ENCODE results near the gene MRNIP. TPM values are rescaled to one million over a fixed set of nuclear protein-coding genes. Genes with fewer than 3 reads are reported as not detected.
A peak's percentile ranks its signal among the peaks of the same experiment; 100 is the strongest.

The MRNIP gene
- total RNA-seq, 1 donor from 2014 or later = 60.2 TPM

- Mint-ChIP-seq H3K4me1 (ENCODE audit: low read depth, unreplicated experiment) (no peaks in the 10 kb centered on the region), H3K27me3 (ENCODE audit: unreplicated experiment) (peaks cover 8% of the 10 kb centered on the region), H3K27ac (ENCODE audit: unreplicated experiment) (no peak overlapping the region), H3K9me3 (ENCODE audit: unreplicated experiment) (peaks cover 8% of the 10 kb centered on the region), H3K36me3 (ENCODE audit: unreplicated experiment) (peaks cover 9% of the 10 kb centered on the region), H3K4me3 (ENCODE audit: unreplicated experiment) (no peak overlapping the region)
- no peak for DNase-seq
- TF ChIP-seq CTCF (IDR thresholded peaks at IDR 0.05; ENCODE audit: partially characterized antibody, unreplicated experiment) = no peak
These were observed 60.4 kb downstream of the MRNIP start for GRCh38 chr5:179798144-179798770.

- H3K36me3 Mint-ChIP-seq (ENCODE audit: unreplicated experiment) = peaks cover 9% of the 10 kb centered on the region
- no peak overlapping the region for H3K27ac Mint-ChIP-seq (ENCODE audit: unreplicated experiment)
- no peak overlapping the region for H3K4me3 Mint-ChIP-seq (ENCODE audit: unreplicated experiment)
- peaks cover 10% of the 10 kb centered on the region for H3K9me3 Mint-ChIP-seq (ENCODE audit: unreplicated experiment)
- no peaks in the 10 kb centered on the region for H3K4me1 Mint-ChIP-seq (ENCODE audit: low read depth, unreplicated experiment)
- H3K27me3 Mint-ChIP-seq (ENCODE audit: unreplicated experiment) = peaks cover 10% of the 10 kb centered on the region
- TF ChIP-seq CTCF (IDR thresholded peaks at IDR 0.05; ENCODE audit: partially characterized antibody, unreplicated experiment) = no peak
- DNase-seq = no peak
These were observed 60.9 kb downstream of the MRNIP start for GRCh38 chr5:179797741-179798140.

- Mint-ChIP-seq H3K9me3 (ENCODE audit: unreplicated experiment) (peaks cover 10% of the 10 kb centered on the region), H3K36me3 (ENCODE audit: unreplicated experiment) (peaks cover 9% of the 10 kb centered on the region), H3K4me3 (ENCODE audit: unreplicated experiment) (peak overlapping the region; percentile 47), H3K27me3 (ENCODE audit: unreplicated experiment) (peaks cover 10% of the 10 kb centered on the region), H3K27ac (ENCODE audit: unreplicated experiment) (no peak overlapping the region), H3K4me1 (ENCODE audit: low read depth, unreplicated experiment) (no peaks in the 10 kb centered on the region)
- DNase-seq = no peak
- TF ChIP-seq CTCF (IDR thresholded peaks at IDR 0.05; ENCODE audit: partially characterized antibody, unreplicated experiment) = no peak
These were observed 61.6 kb downstream of the MRNIP start for GRCh38 chr5:179796877-179797608.

GRCh38 chr5:179795863-179796833 lies 62.5 kb downstream of the MRNIP start:
- H3K4me1 Mint-ChIP-seq (ENCODE audit: low read depth, unreplicated experiment) = no peaks in the 10 kb centered on the region
- peak; percentile 87 for DNase-seq
- no peak overlapping the region for H3K27ac Mint-ChIP-seq (ENCODE audit: unreplicated experiment)
- H3K36me3 Mint-ChIP-seq (ENCODE audit: unreplicated experiment) = peaks cover 9% of the 10 kb centered on the region
- peak overlapping the region; percentile 47 for H3K4me3 Mint-ChIP-seq (ENCODE audit: unreplicated experiment)
- peaks cover 7% of the 10 kb centered on the region for H3K9me3 Mint-ChIP-seq (ENCODE audit: unreplicated experiment)
- TF ChIP-seq CTCF (IDR thresholded peaks at IDR 0.05; ENCODE audit: partially characterized antibody, unreplicated experiment) = peak; percentile 68
- peaks cover 10% of the 10 kb centered on the region for H3K27me3 Mint-ChIP-seq (ENCODE audit: unreplicated experiment)
